Spinal cord (tissue), 10 donors: ENCODE results near the gene MPDU1. TPM values are rescaled to one million over a fixed set of nuclear protein-coding genes. Genes with fewer than 3 reads are reported as not detected.
A peak's percentile ranks its signal among the peaks of the same experiment; 100 is the strongest.

ENCODE experiments used
- DNase-seq, 6 donors: peaks; one replicate each; pipeline versions ENCODE4 v3.0.0 to v3.0.0-alpha.2; 2013 to 2015; ENCODE audit warnings: low spot score in 6 of 6, low read depth in 4 of 6
- H3K27ac ChIP-seq: one replicate; pipeline ENCODE4 v1.5.1; 2013; ENCODE audit warnings: low read depth, low read length, control low read depth
- H3K27me3 ChIP-seq: one replicate; pipeline ENCODE4 v1.6.1; 2013; ENCODE audit warnings: low read length; ENCODE audit not compliant: control insufficient read depth, insufficient read depth
- H3K36me3 ChIP-seq: one replicate; pipeline ENCODE4 v1.6.1; 2013; ENCODE audit warnings: low read length; ENCODE audit not compliant: control insufficient read depth, insufficient read depth
- H3K4me1 ChIP-seq: one replicate; pipeline ENCODE4 v1.6.1; 2013; ENCODE audit warnings: low read length; ENCODE audit not compliant: control insufficient read depth, insufficient read depth
- H3K4me3 ChIP-seq: one replicate; pipeline ENCODE4 v1.5.1; 2013; ENCODE audit warnings: low read depth, low read length, control low read depth
- H3K9me3 ChIP-seq: one replicate; pipeline ENCODE4 v1.6.1; 2013; ENCODE audit warnings: low read length; ENCODE audit not compliant: control insufficient read depth, insufficient read depth
- WGBS: methylation state at CpG from one replicate; pipeline ENCODE4 v1.1.5; 2013; ENCODE audit warnings: missing lambda C conversion rate; ENCODE audit not compliant: insufficient coverage; 5-methylcytosine and 5-hydroxymethylcytosine counted together
- polyA plus RNA-seq, 2 donors: library from polyadenylated mRNA; unstranded; fragments of 120-200 nt; gene quantifications; one replicate each; pipeline ENCODE4 v1.2.1, GENCODE V29; 2013; ENCODE audit not compliant: insufficient read length in 2 of 2
- total RNA-seq, 2 donors: library from RNA; depleted of rRNA in 1 of 2; stranded (reverse); fragments of 120-200 nt in 1 of 2; fragments of >200 nt in 1 of 2; gene quantifications; one replicate each; pipeline versions ENCODE4 v1.2.3 to v1.2.4, GENCODE V29; 2013 to 2014
- donor health status: healthy.

The MPDU1 gene
- total and polyA plus RNA-seq, 4 donors = 41.2 to 96.7 (median 84.9) TPM

GRCh38 chr17:7551396-7551795, 32.3 kb upstream of the MPDU1 start:
- H3K9me3 ChIP-seq = no peaks in the 10 kb centered on the region
- peaks cover 7% of the 10 kb centered on the region for H3K36me3 ChIP-seq
- no peak overlapping the region for H3K4me3 ChIP-seq
- peaks cover 2% of the 10 kb centered on the region for H3K27me3 ChIP-seq
- WGBS = 83% methylated on average over 1 of the region's 4 CpGs
- H3K27ac ChIP-seq = no peak overlapping the region
- peaks cover 15% of the 10 kb centered on the region for H3K4me1 ChIP-seq
- DNase-seq = no peak

DNA sequence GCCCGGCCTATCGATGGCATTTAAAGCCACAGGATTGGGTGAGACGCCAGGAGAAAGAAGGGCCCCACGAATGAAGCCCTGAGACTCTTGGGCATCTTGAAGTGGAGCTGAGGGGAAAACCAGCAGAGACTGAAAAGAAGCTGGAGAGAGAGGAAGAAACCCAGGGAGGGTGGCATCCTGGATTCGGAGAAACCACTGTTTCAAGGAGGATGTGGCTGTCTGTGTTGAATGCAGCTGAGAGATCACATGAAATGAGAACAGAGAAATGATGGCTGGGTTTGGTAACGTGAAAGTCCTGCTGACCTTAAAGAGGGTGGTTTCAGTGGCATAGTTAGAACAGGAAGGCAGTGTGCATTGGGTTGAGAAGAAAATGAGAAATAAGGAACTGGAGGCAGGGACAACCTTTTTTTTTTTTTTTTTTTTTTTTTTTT, 31.0 kb upstream of the MPDU1 start:
- DNase-seq = no peak
- H3K4me3 ChIP-seq = no peak overlapping the region
- no peaks in the 10 kb centered on the region for H3K9me3 ChIP-seq
- H3K27me3 ChIP-seq = peaks cover 2% of the 10 kb centered on the region
- peaks cover 15% of the 10 kb centered on the region for H3K36me3 ChIP-seq
- H3K27ac ChIP-seq = no peak overlapping the region
- WGBS = 88% methylated on average over 6 of the region's 6 CpGs
- H3K4me1 ChIP-seq = peaks cover 24% of the 10 kb centered on the region

GRCh38 chr17:7553356-7553755, 30.3 kb upstream of the MPDU1 start:
- Histone ChIP-seq H3K4me3 (no peak overlapping the region), H3K36me3 (peaks cover 18% of the 10 kb centered on the region), H3K27me3 (peaks cover 1% of the 10 kb centered on the region), H3K9me3 (no peaks in the 10 kb centered on the region), H3K4me1 (peaks cover 28% of the 10 kb centered on the region), H3K27ac (no peak overlapping the region)
- no peak for DNase-seq
- no CpG with 5 or more reads among the region's 1 CpG for WGBS

- Histone ChIP-seq H3K27ac (no peak overlapping the region), H3K36me3 (peaks cover 18% of the 10 kb centered on the region), H3K9me3 (no peaks in the 10 kb centered on the region), H3K27me3 (no peaks in the 10 kb centered on the region), H3K4me3 (no peak overlapping the region), H3K4me1 (peaks cover 36% of the 10 kb centered on the region)
- DNase-seq = no peak
- WGBS = 53% methylated on average over 10 of the region's 10 CpGs
These were observed 28.2 kb upstream of the MPDU1 start for GRCh38 chr17:7555320-7555948.

DNA sequence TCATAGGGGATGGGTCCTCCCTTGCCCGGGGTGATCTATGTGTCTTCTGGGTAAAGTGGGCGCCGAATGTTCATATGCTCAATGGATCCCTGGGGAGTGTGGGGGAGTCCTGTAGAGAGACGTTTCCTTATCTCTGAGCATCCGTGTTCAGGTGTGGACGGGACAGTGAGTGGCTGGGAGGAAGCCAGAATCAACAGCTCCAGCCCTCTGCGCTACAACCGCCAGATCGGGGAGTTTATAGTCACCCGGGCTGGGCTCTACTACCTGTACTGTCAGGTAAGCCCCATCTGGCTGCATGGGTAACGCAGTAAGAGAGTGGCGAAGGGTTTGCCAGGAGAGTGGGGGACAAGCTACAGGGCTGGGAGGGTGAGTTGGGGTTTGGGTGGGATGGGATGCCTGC, 27.0 kb upstream of the MPDU1 start:
- H3K9me3 ChIP-seq = no peaks in the 10 kb centered on the region
- no peak for DNase-seq
- peaks cover 47% of the 10 kb centered on the region for H3K4me1 ChIP-seq
- H3K36me3 ChIP-seq = peaks cover 13% of the 10 kb centered on the region
- no peaks in the 10 kb centered on the region for H3K27me3 ChIP-seq
- 89% methylated on average over 11 of the region's 12 CpGs for WGBS
- no peak overlapping the region for H3K4me3 ChIP-seq
- peak overlapping the region; percentile 96 for H3K27ac ChIP-seq

DNA sequence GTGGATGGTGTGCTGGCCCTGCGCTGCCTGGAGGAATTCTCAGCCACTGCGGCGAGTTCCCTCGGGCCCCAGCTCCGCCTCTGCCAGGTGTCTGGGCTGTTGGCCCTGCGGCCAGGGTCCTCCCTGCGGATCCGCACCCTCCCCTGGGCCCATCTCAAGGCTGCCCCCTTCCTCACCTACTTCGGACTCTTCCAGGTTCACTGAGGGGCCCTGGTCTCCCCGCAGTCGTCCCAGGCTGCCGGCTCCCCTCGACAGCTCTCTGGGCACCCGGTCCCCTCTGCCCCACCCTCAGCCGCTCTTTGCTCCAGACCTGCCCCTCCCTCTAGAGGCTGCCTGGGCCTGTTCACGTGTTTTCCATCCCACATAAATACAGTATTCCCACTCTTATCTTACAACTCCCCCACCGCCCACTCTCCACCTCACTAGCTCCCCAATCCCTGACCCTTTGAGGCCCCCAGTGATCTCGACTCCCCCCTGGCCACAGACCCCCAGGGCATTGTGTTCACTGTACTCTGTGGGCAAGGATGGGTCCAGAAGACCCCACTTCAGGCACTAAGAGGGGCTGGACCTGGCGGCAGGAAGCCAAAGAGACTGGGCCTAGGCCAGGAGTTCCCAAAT, 26.4 kb upstream of the MPDU1 start:
- no peaks in the 10 kb centered on the region for H3K9me3 ChIP-seq
- H3K27me3 ChIP-seq = no peaks in the 10 kb centered on the region
- peak overlapping the region; percentile 96 for H3K27ac ChIP-seq
- H3K36me3 ChIP-seq = peaks cover 13% of the 10 kb centered on the region
- no peak for DNase-seq
- H3K4me1 ChIP-seq = peaks cover 49% of the 10 kb centered on the region
- WGBS = 56% methylated on average over 18 of the region's 19 CpGs
- no peak overlapping the region for H3K4me3 ChIP-seq

DNA sequence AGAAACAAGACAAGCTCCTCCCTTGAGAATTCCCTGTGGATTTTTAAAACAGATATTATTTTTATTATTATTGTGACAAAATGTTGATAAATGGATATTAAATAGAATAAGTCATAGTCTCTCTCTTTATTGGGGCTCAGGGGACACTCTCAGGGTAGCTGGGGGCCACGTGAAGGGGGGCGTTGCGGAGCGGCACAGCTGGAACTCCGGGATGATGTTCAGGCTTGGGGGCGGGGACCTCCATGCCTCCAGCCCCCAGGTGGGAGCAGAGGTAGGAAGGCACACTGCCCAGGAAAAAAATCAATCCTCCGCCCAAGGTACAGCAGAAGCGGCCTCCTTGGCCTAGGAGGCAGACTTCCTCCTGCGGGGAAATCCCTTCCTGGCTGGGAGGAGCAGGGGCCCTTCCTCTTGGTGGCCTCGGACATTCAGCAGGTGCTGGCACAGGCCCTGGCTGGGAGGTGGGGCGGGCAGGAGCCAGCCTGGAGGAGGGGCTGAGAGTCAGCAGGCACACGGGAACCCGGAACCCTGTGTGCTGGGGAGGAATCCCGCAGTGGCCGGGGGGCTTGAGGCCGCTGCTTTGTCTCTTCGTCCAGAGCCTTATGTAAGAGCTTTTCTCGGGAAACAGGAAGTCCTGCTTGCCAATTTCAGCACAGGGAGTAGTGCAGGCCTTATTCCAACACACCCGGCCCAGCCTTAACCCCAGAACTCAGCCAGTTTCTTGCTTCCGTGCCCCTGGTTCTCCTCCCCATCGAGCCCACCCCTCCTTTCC, 25.7 kb upstream of the MPDU1 start:
- peak in 2 of 6 donors; percentile 20 to 85 for DNase-seq
- Histone ChIP-seq H3K4me1 (peaks cover 56% of the 10 kb centered on the region), H3K27me3 (no peaks in the 10 kb centered on the region), H3K27ac (peak overlapping the region; percentile 96), H3K4me3 (peak overlapping the region; percentile 4), H3K9me3 (no peaks in the 10 kb centered on the region), H3K36me3 (peaks cover 14% of the 10 kb centered on the region)
- 27% methylated on average over 21 of the region's 21 CpGs for WGBS

DNA sequence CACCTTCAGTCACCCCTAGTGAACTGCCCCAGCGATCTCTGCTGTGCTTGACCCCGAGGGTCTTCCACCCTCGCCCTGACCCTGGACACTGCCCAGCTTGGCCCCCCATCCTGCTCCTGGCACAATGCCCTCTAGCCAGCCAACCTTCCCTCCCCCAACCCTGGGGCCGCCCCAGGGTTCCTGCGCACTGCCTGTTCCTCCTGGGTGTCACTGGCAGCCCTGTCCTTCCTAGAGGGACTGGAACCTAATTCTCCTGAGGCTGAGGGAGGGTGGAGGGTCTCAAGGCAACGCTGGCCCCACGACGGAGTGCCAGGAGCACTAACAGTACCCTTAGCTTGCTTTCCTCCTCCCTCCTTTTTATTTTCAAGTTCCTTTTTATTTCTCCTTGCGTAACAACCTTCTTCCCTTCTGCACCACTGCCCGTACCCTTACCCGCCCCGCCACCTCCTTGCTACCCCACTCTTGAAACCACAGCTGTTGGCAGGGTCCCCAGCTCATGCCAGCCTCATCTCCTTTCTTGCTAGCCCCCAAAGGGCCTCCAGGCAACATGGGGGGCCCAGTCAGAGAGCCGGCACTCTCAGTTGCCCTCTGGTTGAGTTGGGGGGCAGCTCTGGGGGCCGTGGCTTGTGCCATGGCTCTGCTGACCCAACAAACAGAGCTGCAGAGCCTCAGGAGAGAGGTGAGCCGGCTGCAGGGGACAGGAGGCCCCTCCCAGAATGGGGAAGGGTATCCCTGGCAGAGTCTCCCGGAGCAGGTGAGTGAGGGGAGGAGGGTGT, 24.9 kb upstream of the MPDU1 start, which contains the start of gene TNFSF13:
Gene TNFSF13, plus strand, starts transcription at position 207 of the 776 bp plus-strand sequence. Its CDS starts 290 bp downstream, at position 497.
- H3K27ac ChIP-seq = peak within 1 kb of the TSS; percentile 96
- DNase-seq = no peak
- H3K4me1 ChIP-seq = peaks cover 63% of the 10 kb centered on the region
- peaks cover 22% of the 10 kb centered on the region for H3K36me3 ChIP-seq
- peak within 1 kb of the TSS; percentile 4 for H3K4me3 ChIP-seq
- WGBS = 69% methylated on average over 11 of the region's 16 CpGs
- no peaks in the 10 kb centered on the region for H3K9me3 ChIP-seq
- no peaks in the 10 kb centered on the region for H3K27me3 ChIP-seq
